ENCODE data around the gene MAFG.
A peak's percentile ranks its signal among the peaks of the same experiment; 100 is the strongest.

Gene MAFG

DNA sequence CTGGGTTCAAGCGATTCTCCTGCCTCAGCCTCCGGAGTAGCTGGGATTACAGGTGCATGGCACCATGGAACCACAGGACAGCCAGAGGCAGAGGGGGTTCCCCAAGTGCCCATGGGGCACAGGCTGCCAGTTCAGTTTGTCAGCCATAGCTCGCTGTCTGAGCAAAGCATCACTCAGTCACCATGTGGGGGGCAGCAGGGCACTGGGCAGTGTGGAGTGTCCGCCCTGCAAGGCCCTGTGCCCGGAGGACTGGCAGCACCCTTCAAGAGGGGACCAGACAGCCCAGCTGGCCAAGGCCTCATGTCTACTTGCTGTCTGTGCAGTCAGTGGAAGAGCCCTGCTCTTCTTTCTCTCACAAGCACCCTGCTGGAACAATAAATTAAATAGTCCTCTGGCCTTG is 42.6 kb downstream of the MAFG start:
- no peak for DNase-seq (ENCODE audit: insufficient read length, low spot score)
- no peak for FAIRE-seq
- TF ChIP-seq POLR2A (IDR thresholded peaks at IDR 0.05; ENCODE audit: low read depth, low read length) = no peak

DNA sequence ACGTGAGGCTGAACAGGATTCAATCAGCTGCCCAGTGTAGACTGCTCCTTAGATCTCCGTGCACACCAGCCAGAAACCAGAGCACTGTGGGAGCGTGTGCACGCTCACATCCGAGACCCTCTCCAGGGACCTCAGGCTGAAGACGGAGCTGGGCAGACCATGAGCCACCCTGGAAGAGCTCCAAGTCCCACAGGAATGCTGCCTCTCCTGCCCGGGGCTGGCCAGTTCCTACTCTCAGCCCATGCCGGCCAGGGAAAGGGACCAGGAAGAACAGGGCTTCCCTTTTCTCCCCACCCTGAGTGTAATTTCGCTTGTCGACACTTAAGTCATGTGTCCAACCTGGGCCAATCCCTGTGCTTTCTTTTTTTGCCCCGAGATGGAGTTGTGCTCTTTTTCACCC is 43.0 kb downstream of the MAFG start:
- DNase-seq (ENCODE audit: insufficient read length, low spot score) (no peak), FAIRE-seq (no peak)
- no peak for TF ChIP-seq POLR2A (IDR thresholded peaks at IDR 0.05; ENCODE audit: low read depth, low read length)

DNA sequence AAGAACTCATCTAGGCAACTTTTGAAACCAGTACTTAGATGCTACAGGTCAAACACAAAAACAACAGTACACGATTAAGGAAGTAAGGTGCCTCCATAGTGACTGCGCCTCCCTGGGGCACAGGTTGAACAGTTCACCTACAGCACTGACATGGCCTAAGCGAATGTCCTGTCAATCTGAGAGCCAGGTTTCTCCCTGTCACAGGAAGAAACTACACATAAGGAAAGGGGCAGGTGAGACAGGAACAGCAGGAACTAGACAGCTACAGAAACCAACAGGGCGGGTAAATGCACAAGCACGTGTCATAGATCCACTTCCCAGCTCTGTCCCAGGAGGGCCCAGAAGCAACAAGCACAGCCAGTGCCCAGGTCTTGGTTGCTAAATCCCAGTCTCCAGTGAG is 48.4 kb downstream of the MAFG start:
- FAIRE-seq (no peak), DNase-seq (ENCODE audit: insufficient read length, low spot score) (no peak)
- TF ChIP-seq POLR2A (IDR thresholded peaks at IDR 0.05; ENCODE audit: low read depth, low read length) = no peak

DNA sequence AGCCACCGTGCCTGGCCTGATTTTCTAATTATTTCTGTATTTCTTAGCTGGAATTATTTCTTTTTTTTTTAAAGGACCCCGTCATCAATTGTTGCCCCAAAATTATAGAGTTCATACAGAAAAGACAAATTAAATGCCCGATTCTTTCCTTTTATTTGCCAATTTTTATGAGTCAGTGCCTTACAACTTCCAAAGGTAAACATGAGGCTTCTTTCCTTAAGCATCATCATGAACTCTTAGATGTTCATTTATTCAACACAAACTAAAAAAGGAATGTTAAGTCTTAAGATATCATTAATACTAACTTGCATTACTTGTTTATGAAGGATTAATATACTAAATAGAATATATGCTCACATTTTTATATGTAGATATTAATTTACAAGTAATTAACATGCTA is 49.2 kb downstream of the MAFG start:
- no peak for TF ChIP-seq POLR2A (IDR thresholded peaks at IDR 0.05; ENCODE audit: low read depth, low read length)
- no peak for FAIRE-seq
- no peak for DNase-seq (ENCODE audit: insufficient read length, low spot score)

DNA sequence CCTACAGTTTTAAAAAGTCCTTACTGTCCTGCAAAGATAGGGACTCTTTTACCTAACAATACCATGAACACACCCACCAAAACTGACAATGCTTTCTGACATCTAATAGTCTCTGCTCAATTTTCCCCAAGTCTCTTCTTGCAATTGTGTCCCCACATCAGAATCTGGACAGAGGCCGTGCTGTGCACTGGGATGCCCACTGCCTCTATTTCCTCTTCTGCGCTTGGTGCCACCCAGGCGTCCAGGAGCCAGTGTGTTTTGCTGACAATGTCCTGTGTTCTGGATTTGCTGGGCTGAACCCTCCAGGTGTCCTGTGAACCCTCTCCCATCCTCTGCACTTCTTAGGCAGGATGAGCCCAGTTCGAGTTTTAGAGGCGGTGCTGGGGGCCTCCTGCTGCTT is 50.0 kb downstream of the MAFG start:
- DNase-seq (ENCODE audit: insufficient read length, low spot score) (no peak), FAIRE-seq (no peak)
- no peak for TF ChIP-seq POLR2A (IDR thresholded peaks at IDR 0.05; ENCODE audit: low read depth, low read length)

DNA sequence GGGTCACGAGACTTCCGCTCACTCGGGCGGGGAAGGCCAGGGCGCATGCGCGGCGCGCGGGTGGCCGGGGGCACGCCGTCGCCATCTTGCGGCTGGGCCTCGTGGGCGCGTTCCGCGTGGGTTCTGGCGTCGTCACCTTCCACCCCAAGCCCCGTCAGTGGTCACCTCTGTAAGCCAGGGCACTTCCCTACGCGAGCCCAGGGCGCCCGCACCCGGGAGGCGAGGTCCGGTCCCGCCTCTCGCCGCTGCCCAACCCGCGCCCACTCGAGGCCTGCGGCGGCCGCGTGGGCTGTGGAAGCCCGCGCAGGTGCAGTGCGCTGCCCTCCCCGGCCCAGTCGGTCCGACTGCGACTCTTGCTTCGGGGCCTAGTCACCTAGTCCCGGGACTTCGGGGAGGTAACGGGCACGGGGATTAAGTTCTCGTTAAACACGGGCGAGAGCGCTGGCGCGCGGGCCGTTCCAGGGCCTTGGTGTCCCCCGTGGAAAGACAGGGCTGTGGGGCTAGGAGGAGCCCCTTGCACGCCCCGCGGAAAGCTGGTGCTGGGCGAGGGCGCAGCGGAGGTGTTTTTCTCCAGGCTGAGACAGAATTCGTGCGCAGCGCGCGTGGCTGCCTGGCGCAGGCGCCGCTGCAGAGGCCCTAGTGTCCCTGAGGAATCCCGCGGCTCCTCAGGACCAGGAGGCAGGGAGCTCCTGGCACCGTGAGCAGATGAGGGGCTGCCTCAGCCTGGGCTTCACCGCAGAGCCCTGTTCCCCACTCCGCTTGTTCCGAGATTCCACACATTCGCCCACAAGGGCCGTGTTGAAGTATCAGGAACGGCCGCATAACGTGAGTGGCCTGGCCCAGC is 55.9 kb downstream of the MAFG start:
- DNase-seq (ENCODE audit: insufficient read length, low spot score) (peak; percentile 90), FAIRE-seq (no peak)
- peak; percentile 82 for TF ChIP-seq POLR2A (IDR thresholded peaks at IDR 0.05; ENCODE audit: low read depth, low read length)

DNA sequence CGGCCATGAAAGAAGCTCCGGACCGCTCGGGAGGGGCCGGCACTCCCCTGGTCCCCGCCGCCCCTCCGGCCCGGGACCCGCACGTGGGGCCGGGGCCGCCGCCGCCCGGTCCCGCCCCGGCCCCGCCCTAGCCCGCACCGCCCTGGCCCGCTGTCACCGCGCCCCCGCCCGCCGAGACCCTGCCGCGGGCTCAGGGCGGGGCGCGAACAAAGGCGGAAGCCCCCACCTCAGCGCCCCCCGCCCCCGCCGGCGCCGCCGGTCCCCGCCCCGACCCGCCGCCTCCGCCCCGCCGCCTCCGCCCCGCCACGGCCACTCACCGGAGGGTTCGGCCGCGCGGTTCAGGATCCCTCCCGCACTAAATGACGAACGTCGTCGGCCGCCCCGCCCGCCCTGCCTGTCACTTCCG is 56.6 kb downstream of the MAFG start, which contains the start of gene ARHGDIA:
TSS of gene ARHGDIA (minus strand) at position 357 of the 406 bp plus-strand sequence. CDS start 1,407 bp downstream, outside the sequence.
- no peak for DNase-seq (ENCODE audit: insufficient read length, low spot score)

DNA sequence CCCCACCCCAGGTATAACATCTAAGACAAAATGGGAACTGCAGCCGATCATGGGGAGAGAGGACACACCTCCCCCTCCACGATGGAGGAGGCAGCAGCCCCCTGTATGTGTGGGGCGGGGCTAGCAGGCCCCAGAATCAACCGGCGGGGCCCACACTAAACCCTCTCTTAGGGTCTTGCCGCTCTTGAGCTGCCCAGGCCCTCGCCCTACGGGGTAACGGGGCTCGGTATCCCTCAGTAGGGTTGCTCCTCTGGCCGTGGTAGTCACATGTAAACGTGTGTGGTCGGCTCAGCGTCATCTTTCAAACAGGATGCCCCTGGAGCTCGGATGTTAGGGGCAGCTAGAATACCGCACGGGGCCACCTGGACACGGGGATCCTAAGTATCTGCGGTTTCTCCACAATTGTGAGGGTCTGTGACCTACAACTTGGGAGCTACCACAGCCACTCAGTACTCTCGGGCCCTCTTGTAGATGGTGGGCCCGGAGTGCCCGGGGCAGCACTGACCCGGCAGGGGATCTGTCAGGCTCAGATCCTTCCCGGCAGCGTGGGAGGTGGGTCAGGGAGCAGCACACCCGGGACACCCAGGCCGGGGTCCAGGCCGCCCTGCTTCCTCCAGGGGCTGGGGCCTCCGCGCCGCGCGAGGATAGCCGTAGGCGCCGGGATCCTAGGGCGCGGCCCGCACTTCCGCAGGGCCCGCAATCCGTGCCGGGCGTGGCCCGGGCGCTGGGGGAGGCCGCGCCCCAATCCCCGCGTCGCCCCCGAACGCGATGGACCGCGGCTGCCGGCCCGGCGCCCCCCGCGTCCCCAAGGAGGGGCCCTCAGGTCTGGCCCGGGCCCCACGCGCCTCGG is 57.2 kb downstream of the MAFG start:
- no peak; the same call in none of the 2 replicates for TF ChIP-seq POLR2A (IDR thresholded peaks at IDR 0.05; ENCODE audit: low read depth, low read length)
- DNase-seq (ENCODE audit: insufficient read length, low spot score) (no peak), FAIRE-seq (no peak)

More for the DNA sequence above, 56.6 kb downstream of the MAFG start, which contains the start of gene ARHGDIA:
- FAIRE-seq = no peak
- TF ChIP-seq POLR2A (IDR thresholded peaks at IDR 0.05; ENCODE audit: low read depth, low read length) = no peak

DNA sequence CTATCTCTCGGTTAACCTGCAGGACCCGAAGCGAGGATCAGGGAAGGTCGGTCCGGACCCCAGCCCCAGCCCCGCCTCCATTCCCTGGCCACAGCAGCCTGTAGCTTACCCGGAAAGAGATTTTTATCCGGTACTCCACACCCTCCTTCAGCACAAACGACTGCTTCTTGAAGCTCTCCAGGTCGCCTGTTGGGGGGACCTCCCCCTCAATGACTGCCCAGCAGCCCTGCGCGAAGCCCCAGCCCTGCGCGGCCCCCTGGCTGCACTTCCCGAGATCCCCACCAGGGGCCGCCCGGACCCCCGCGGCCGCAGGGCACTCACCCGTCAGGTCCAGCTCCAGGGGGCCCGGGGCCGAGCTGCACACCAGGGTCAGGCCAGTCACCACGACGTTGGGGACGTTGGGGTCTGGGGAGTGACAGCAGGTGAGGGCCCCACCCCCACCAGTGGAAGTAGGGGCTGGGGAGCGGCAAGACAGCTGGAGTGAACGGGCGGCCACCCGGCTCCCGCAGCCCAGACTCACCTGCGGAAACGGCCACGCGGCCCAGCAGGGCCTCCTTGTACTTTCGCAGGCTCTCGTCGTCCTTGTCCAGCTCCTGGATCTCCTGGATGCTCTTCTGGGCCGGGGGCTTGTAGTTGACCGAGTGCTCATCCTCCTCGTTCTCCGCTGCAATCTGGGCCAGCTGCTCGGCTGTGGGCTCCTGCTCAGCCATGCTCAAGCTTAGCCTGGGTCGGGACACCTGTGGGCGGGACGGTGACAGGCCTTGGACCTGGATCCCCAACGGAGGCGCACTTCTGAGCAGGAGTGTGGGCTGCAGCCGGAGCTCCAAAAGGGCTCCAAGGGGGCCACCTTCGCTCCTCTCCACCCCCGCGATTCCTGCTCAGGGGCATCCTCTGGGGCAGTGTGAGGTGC is 58.1 kb downstream of the MAFG start:
- no peak for DNase-seq (ENCODE audit: insufficient read length, low spot score)
- TF ChIP-seq POLR2A (IDR thresholded peaks at IDR 0.05; ENCODE audit: low read depth, low read length) = no peak; the same call in 1 of the 2 replicates
- FAIRE-seq = no peak

DNA sequence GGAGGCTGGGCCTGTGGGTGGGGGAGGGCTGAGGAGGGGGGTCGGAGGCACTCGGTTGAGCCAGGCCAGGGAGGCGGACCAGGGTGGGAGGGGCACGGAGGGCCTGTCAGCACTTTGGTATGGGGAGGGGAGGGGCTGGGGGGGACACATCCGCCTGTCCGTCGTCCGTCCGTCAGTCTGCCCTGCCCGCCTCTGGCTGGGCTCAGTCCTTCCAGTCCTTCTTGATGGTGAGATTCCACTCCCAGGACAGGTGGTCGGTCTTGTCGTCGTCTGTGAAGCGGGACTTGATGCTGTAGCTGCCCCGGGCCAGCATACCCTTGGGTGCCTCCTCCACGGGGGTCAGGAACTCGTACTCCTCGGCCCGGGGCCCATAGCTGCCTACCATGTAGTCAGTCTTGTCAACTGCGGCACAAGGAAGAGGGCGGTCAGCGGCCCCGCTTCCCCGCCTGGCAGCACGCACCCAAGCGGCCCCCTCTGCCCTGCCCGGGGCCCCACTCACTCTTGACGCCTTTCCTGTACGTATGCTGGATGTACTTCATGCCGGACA is 58.8 kb downstream of the MAFG start:
- peak; percentile 15; the same call in 1 of the 2 replicates for TF ChIP-seq POLR2A (IDR thresholded peaks at IDR 0.05; ENCODE audit: low read depth, low read length)
- DNase-seq (ENCODE audit: insufficient read length, low spot score) = peak; percentile 77
- FAIRE-seq = no peak
